Psoas muscle (tissue), 8 donors: Measurements from ENCODE around the gene ELAVL3. TPM values are rescaled to one million over a fixed set of nuclear protein-coding genes. Genes with fewer than 3 reads are reported as not detected.

Experiments
- ATAC-seq, 4 donors: fragments of 200-7000 bp; cut with Tn5 transposase; one replicate each; pipeline ENCODE4 v1.9.1; 2020; ENCODE audit warnings: moderate library complexity in 3 of 4, mild to moderate bottlenecking in 2 of 4
- DNase-seq, 2 donors: peaks; one replicate each; pipeline ENCODE4 v3.0.0-alpha.2; 2020
- H3K27ac ChIP-seq: fragments of 200-600 bp; one replicate; pipeline ENCODE4 v1.8.0; 2022
- H3K27me3 ChIP-seq, 3 donors: fragments of 200-600 bp in 1 of 3; one replicate each; pipeline versions ENCODE4 v1.6.1 to v1.8.0; 2013 to 2022; ENCODE audit warnings: low read length in 2 of 3, mild to moderate bottlenecking in 2 of 3, moderate library complexity in 1 of 3; ENCODE audit not compliant: insufficient read depth in 3 of 3
- H3K36me3 ChIP-seq, 2 donors: fragments of 200-600 bp in 1 of 2; one replicate each; pipeline versions ENCODE4 v1.6.1 to v1.8.0; 2013 to 2022; ENCODE audit warnings: low read depth in 1 of 2, mild to moderate bottlenecking in 1 of 2, moderate library complexity in 1 of 2; ENCODE audit not compliant: insufficient read depth in 1 of 2
- H3K4me1 ChIP-seq: fragments of 200-600 bp; one replicate; pipeline ENCODE4 v1.8.0; 2022
- H3K4me3 ChIP-seq: fragments of 200-600 bp; one replicate; pipeline ENCODE4 v1.8.0; 2022; ENCODE audit warnings: mild to moderate bottlenecking
- H3K9me3 ChIP-seq: fragments of 200-600 bp; one replicate; pipeline ENCODE4 v1.8.0; 2022
- WGBS, 3 donors: extraction: QIAGEN DNeasy Blood & Tissue Kit; methylation state at CpG; one replicate each; pipeline versions ENCODE4 v1.1.6 to v1.1.7; 2013; 5-methylcytosine and 5-hydroxymethylcytosine counted together
- intact Hi-C, 2 donors: fragments of 100-400 bp; cut with DNase I; formaldehyde crosslinking; loops; one replicate each; pipeline versions ENCODE4 v1.11.0 to v1.14.2; 2022
- polyA plus RNA-seq, 3 donors: library from polyadenylated mRNA; stranded (reverse); fragments of 200-250 nt; gene quantifications; one replicate each; pipeline ENCODE4 v1.2.3, GENCODE V29; 2013
- total RNA-seq, 4 donors: library from RNA; stranded (reverse); fragmentation: NEBNext Ultra II Directional in 2 of 4; extraction: Animal tissue kit (Norgen Biotek cat#: 25700) in 2 of 4; gene quantifications; one replicate each; pipeline versions ENCODE4 v1.2.1 to v1.2.4, GENCODE V29; 2021 to 2023
- TF ChIP-seq, protein P1 (sequence below): fragments of 200-600 bp; IDR thresholded peaks from one replicate; pipeline ENCODE4 v1.8.0; 2022; ENCODE audit warnings: antibody characterized with exemption
- donor health status: healthy with polysubstance abuse.
- donor health status: DM: no; HTN: no; CAD: no; lungs with moderate emphysema.
- donor health status: Bipolar disorder and iron deficiency.
- donor health status: healthy.
- donor health status: DM: yes; HTN: yes; CAD: no.
- donor health status: DM: no; HTN: no; CAD: no.
- donor health status: DM: no; HTN: no; CAD: no.
- donor health status: DM: yes; HTN: yes; CAD: no.

The ELAVL3 gene
- total and polyA plus RNA-seq, 7 donors = 0.03 TPM; not detected in 6

DNA sequence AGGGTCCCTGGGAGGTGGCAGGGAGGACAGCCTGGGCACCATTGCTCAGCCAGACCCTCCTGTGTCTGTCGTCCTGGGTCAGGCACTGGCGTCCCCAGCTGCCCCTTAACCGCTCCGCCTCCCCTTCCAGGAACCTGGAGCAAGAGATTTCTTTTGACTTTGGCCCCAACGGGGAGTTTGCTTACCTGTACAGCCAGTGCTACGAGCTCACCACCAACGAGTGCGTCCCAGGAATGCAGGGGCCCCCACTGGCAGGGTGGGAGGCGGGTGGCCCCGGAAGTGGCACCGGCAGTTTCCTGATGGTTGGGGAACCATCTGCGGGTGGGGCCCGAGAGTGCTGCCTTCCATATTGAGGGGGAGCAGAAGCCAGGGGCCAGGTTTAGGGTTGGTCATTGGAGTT lies 32.4 kb downstream of the ELAVL3 start:
- H3K9me3 ChIP-seq = no peaks in the 10 kb centered on the region
- H3K4me1 ChIP-seq = no peaks in the 10 kb centered on the region
- no peak overlapping the region for H3K4me3 ChIP-seq
- H3K27ac ChIP-seq = no peak overlapping the region
- H3K36me3 ChIP-seq = peaks cover 0 to 67% of the 10 kb centered on the region in 2 donors
- intact Hi-C loops = loop anchor here in 1 of 2 donors (5.0 kb wide), 1 partner anchor 156 kb away; no protein-coding TSS in a partner anchor
- TF ChIP-seq, protein P1, sequence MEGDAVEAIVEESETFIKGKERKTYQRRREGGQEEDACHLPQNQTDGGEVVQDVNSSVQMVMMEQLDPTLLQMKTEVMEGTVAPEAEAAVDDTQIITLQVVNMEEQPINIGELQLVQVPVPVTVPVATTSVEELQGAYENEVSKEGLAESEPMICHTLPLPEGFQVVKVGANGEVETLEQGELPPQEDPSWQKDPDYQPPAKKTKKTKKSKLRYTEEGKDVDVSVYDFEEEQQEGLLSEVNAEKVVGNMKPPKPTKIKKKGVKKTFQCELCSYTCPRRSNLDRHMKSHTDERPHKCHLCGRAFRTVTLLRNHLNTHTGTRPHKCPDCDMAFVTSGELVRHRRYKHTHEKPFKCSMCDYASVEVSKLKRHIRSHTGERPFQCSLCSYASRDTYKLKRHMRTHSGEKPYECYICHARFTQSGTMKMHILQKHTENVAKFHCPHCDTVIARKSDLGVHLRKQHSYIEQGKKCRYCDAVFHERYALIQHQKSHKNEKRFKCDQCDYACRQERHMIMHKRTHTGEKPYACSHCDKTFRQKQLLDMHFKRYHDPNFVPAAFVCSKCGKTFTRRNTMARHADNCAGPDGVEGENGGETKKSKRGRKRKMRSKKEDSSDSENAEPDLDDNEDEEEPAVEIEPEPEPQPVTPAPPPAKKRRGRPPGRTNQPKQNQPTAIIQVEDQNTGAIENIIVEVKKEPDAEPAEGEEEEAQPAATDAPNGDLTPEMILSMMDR = no peak
- DNase-seq = no peak
- 87 to 89% (median 88%) methylated on average over 13 of the region's 13 CpGs for WGBS, 3 donors
- H3K27me3 ChIP-seq = peaks cover 0 to 9% (median 8%) of the 10 kb centered on the region in 3 donors
- ATAC-seq = no peak

DNA sequence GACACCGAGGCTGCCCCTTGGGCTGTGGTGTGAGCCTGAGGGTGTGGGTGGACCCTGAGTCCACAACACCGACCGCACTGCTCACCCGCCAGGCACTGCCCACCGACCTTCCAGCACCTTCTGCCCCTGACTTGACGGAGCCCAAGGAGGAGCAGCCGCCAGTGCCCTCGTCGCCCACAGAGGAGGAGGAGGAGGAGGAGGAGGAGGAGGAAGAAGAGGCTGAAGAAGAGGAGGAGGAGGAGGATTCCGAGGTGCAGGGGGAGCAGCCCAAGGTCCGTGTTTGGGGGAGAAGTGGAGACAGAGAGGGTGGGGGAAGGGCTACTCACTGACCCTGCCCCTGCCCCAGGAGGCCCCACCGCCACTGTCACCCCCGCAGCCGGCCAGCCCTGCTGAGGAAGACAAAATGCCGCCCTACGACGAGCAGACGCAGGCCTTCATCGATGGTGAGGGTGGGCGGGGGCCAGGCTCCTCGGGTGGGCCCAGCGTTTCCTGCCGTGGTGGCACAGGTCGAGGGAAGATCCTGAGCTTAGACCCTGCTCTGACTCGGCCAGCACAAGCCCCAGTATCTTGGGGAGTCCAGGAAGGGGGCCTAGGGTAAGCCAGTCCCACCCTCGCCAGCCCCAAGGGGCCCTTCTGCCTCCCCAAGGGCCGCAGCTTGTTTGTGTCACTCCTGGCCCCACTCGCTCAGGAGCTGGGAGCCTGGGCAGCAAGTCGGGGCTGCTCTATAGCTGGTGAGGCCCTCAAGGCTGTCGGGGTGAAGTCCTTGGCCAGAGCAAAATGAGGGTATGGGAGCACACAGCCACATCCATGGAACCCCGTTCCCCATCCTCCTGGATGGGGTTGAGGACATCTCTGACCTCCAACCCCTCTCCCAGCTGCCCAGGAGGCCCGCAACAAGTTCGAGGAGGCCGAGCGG lies 33.2 kb downstream of the ELAVL3 start:
- H3K4me3 ChIP-seq = no peak overlapping the region
- peaks cover 0 to 2% (median under 1%) of the 10 kb centered on the region in 3 donors for H3K27me3 ChIP-seq
- DNase-seq (no peak), ATAC-seq (no peak)
- whole genome bisulfite sequencing, 3 donors = 88 to 89% (median 89%) methylated on average over 27 to 35 of the region's 35 CpGs
- TF ChIP-seq, protein P1 = no peak
- peaks cover 0 to 75% of the 10 kb centered on the region in 2 donors for H3K36me3 ChIP-seq
- intact Hi-C loops = loop anchor here in 1 of 2 donors (5.0 kb wide), 1 partner anchor 155 kb away; no protein-coding TSS in a partner anchor
- H3K27ac ChIP-seq = no peak overlapping the region
- no peaks in the 10 kb centered on the region for H3K9me3 ChIP-seq
- H3K4me1 ChIP-seq = no peaks in the 10 kb centered on the region

DNA sequence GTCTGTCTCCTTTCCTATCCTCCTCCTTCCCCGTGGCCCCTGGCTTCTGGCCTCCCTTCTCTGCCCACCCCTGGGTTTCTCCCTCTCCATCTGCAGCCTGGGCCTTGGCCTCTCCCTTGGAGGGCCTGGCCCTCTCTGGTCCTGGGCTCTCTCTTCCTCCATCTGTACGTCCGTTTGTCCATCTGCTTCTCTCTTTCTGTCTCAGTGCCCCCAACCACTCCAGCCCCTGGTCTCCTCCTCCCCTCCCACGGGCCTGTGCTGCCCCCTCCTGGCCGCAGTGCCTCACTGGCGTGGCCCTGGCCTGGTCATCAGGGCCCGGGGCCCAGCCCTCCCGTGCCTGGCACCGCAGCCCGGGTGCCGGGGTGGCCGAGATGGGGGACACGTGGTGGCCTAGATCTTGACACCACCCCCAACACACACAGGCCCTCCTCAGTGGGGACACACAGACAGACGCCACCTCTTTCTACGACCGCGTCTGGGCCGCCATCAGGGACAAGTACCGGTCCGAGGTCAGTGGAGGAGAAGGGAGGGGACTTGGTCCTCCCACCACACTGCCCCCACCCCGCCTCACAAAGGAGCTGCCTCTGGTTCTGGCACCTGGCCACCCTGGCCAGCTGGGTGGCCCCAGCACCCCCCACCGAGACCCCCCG lies 34.1 kb downstream of the ELAVL3 start:
- DNase-seq (peak; percentile 58 to 80), ATAC-seq (peak; percentile 61 to 79 (median 68))
- Histone ChIP-seq H3K9me3 (no peaks in the 10 kb centered on the region), H3K36me3 (peaks cover 0 to 83% of the 10 kb centered on the region in 2 donors), H3K4me1 (no peaks in the 10 kb centered on the region), H3K27ac (no peak overlapping the region), H3K27me3 (no peaks in the 10 kb centered on the region), H3K4me3 (no peak overlapping the region)
- WGBS, 3 donors = 51 to 65% (median 62%) methylated on average over 17 to 23 of the region's 23 CpGs
- TF ChIP-seq, protein P1 = peak; percentile 61
- intact Hi-C loops = loop anchor here in 1 of 2 donors (5.0 kb wide), 1 partner anchor 154 kb away; no protein-coding TSS in a partner anchor

DNA sequence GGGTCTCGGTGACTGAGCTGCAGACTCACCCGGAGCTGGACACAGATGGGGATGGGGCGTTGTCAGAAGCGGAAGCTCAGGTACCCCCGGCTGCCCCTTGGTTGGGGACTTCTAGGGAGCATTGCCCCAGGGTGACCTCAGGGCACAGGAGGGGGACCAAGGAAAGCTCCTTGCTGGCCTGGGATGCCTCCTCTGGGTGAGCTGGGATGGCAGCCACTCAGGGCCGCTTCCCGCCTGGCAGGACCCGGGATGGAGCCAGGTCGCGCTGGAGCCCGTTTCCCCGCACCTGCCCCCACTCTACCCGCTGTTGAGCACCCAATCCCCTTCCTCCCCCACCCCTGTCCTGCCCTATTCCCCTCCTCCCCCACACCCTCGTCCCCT lies 34.6 kb downstream of the ELAVL3 start:
- H3K4me3 ChIP-seq = no peak overlapping the region
- no peaks in the 10 kb centered on the region for H3K27me3 ChIP-seq
- intact Hi-C loops = loop anchor here in 1 of 2 donors (5.0 kb wide), 1 partner anchor 154 kb away; no protein-coding TSS in a partner anchor
- TF ChIP-seq, protein P1 = no peak
- no peak overlapping the region for H3K27ac ChIP-seq
- no peaks in the 10 kb centered on the region for H3K4me1 ChIP-seq
- H3K9me3 ChIP-seq = no peaks in the 10 kb centered on the region
- WGBS, 3 donors = 87 to 96% (median 92%) methylated on average over 12 to 14 of the region's 14 CpGs
- ATAC-seq = peak in 1 of 4 donors; percentile 26
- H3K36me3 ChIP-seq = peaks cover 0 to 89% of the 10 kb centered on the region in 2 donors
- no peak for DNase-seq
